Lung microvascular endothelial cell (primary cell): ENCODE results near the gene RPL23. TPM values are rescaled to one million over a fixed set of nuclear protein-coding genes. Genes with fewer than 3 reads are reported as not detected.

ENCODE experiments used
- DNase-seq, 2 donors: peaks; one replicate each; pipeline versions ENCODE4 v3.0.0 to v3.0.0-alpha.2; 2010; ENCODE audit warnings: low read depth in 2 of 2
- total RNA-seq: library from RNA; depleted of rRNA; stranded (reverse); fragments of >200 nt; gene quantifications from 2 replicates; pipeline ENCODE4 v1.2.1, GENCODE V29; 2014

RPL23 gene
- total RNA-seq = 1,108 and 1,906 TPM in 2 replicates

DNA sequence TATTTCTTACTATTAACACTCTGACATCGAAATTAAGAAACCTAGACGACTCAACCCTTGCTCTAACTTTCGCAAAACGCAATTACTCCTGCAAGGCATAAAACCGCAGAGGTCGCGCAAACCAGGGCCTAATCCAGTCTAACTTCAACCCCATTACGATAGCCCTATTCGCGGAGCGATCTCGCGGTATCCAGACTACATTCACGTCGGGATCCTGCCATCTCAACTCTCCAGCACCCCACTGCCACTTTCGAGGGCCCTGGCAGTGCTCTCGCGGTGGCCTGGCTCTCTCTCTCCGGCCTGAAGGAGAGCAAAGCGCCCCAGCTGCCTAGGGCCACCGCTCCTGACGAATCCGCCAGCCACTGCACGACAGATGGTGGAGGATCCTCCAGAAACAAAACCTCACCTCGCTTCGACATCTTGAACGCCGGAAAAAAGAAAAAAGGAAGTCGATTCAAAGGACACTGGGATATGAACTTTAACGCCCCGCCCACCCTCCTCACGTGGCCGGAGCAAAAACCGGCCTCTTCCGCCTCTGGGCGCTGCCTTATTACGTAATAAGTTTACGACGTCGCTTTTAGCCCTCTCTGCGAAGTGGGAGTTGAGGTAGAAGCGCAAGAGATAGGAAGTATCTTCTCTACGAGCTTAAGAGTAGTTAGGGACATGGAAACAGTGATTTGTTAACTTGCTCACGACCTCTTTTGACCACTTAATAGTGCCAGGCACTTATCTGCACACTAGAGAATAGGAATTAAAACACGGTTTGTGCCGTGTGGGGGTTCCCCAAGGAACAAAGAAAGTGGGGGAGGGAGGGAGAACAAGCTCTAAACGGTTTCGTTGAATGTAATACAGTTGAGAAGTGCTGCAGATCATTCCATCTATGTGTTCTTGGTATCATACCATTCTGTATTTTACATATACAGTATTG is at the start of gene RPL23:
RPL23 (minus strand) TSS at position 430 of the 928 bp plus-strand sequence; CDS start at position 419, 11 bp downstream.
- DNase-seq = peak; percentile 98

DNA sequence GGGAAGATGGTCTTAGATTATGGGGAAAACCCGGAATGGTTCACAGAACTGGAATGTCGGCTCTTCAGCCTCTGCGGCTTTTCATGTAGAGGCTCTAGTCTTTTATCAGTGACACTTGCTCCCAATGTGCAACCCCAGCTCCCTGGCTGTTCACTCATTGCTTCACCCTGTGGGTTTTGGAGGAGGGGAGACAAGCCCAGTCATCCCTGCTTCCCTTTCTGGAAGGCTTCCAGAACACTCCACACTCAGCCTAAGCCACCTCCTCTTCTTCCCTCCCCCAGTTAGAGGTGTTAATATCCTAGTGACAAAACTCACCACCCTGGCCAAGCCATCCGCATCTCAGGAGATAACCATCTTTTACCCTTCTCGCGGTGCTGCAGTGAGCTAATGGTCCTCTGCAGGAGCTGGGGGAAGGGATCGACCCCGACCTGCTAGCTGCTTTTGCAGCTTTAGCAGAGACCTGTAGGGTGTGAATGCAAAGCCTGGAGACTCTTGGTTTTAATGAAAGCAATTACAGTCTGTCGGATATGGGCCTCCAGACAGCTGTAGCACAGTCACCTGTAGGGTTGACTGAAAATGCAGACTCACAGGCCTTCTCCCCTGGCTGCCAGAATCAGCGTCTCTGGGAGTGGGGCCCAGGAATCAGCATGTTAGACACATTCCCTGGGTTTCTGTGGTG is 47.6 kb upstream of the RPL23 start:
- peak; percentile 54 to 89 for DNase-seq

DNA sequence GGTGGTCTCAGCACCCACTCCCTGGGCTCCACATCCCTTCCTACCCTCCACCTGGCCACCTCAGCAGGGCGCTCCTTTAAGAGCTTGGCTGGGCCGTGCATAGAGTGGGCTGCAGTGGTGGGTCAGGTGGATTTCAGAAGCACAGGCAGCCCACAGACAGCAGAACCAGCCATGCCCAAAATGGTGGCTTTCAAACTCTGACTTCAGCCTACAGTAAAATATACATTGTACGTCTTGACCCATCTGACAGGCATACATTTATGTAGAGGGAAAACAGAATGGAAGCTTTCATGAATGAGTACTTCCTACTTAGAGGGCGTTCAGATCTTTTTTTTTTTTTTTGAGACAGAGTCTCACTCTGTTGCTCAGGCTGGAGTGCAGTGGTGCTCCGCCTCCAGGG is 45.9 kb upstream of the RPL23 start:
- no peak for DNase-seq

- peak; percentile 63 to 76 for DNase-seq
Observed at GRCh38 chr17:38898812-38899348, 45.4 kb upstream of the RPL23 start.

DNA sequence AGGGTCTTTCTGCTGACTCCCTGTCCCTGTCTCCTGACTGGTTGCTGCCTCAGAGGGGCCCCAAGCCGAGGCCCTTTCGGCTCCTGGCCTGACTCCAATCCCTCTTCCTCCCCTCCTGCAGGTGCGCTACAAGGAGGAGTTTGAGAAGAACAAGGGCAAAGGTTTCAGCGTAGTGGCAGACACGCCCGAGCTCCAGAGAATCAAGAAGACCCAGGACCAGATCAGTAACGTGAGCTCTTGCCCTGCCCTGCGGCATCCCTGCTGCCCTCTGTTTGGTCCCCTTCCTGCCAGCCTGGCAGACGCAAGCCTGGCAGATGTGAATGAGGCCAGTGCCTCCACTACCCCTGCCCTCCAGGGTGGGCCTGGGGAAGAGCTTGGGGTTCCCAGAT is 44.8 kb upstream of the RPL23 start:
- DNase-seq = no peak

DNA sequence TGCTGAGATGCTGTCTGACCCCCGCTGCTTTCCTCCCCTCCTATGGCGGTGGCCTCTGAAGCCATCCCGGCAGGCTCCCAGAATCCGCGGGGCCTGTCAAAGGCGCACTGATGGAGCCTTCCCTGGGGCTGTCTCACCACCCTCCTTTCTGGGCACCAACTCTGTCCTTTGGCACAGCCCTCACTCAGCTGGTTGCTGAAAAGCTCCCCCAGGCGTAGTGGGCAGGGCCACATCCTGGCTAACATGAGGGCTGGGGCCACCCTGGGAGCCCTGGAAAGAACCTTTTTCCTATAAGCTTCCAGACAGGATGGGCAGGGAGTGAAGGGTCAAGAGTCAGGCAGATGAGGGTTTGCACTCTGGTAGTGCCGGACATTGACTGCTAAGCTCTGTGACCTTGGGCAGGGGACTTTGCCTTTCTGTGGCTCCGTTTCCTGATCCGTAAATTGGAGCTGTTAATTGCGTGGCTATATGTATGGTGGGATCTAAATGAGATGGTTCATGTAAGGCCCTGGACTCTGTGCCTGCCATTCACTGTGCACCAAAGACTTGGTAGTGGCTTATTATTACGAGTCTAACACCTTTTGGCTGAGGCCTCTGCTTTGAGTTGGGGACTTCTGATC is 44.3 kb upstream of the RPL23 start:
- DNase-seq = peak; percentile 41 to 84

- DNase-seq = peak in 1 of 2 donors; percentile 84
Observed at GRCh38 chr17:38897176-38897575, 43.7 kb upstream of the RPL23 start.

DNA sequence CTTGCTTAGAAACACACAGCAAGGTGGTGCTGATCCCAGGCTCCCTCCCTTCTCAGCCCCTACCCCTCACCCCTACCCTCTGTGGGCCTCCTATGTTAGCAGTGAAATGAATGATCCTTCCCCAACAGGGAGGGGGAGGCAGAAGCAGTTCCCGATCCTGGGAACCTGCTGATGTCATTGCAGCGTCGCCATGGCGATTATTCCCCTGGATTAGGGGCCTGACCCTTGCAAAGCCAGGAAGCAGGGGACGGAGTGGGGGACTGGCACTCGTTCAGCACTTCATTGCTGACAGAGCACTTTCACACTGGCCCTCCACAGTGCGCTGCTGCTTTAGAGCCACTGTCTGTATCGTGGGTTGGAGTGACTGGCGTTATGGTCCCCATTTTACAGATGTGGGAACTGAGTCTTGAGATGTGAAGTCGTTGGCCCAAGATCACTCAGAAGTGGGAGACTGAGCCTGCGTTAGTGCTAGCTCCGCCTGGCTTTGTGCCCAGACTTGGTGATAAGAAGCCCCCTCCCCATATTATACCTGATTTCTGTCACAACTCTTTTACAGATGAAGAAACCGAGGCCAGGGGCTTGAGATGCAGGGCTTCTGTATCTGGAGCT is 42.9 kb upstream of the RPL23 start:
- DNase-seq = peak; percentile 48 to 94

GRCh38 chr17:38894276-38894675 is 40.8 kb upstream of the RPL23 start:
- peak; percentile 44 to 48 for DNase-seq

DNA sequence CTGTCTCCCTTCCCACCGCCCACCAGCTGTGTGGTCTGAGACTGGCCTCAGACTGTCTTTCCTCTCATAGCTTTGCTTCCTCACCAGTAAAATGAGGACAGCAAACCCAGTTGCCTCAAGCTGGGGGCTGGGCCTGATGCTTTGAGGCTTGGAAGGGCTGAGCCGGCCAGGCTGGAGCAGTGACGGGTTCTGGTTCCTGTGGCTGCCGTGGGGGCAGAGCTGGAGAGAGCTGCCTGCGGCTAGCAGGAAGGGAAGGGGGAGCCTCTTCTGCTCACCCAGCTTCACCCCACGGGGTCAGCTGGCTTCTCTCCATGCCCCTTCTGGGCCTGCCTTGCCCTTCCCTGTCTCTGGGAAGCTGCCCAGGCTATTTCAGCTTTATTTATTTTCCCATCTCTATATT is 40.1 kb upstream of the RPL23 start:
- peak in 1 of 2 donors; percentile 56 for DNase-seq

- DNase-seq = no peak
Observed at GRCh38 chr17:38893113-38893512, 39.6 kb upstream of the RPL23 start.

GRCh38 chr17:38892620-38893019 is 39.1 kb upstream of the RPL23 start:
- no peak for DNase-seq

GRCh38 chr17:38892083-38892482 is 38.6 kb upstream of the RPL23 start:
- DNase-seq = no peak

GRCh38 chr17:38891441-38891840 is 37.9 kb upstream of the RPL23 start:
- no peak for DNase-seq

DNA sequence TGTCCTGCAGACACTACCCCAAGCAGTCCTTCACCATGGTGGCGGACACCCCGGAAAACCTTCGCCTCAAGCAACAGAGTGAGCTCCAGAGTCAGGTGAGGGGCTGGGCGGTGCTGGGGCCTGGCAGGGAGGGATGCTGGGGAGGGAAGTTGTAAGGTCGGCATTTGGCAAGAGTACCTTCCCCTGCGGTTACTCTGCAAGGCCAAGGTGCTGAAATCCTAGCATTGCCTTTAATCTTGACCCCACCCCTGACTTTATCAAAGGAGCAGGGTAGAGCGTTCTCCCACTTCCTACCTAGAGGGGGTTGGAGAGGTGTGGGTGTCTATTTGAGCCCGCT is 36.9 kb upstream of the RPL23 start:
- no peak for DNase-seq

- DNase-seq = no peak
Observed at GRCh38 chr17:38889745-38890409, 36.4 kb upstream of the RPL23 start.

DNA sequence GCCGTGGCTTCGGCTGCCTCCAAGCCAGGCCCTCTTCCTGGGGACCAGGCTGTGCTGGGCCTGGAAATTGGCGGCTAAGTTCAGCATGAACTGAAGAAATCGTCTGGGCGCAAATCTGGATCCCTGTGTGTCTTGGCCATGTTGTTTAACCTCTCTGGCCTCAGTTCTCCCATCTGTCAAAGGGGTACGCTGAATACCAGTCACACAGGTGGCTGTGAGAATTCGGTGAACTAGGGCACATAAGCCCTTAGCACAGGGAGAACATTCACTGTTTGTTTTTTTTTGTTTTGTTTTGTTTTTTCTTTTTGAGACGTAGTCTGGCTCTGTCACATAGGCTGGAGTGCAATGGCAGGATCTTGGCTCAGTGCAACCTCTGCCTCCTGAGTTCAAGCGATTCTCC is 35.3 kb upstream of the RPL23 start:
- DNase-seq = no peak

- no peak for DNase-seq
Observed at GRCh38 chr17:38886643-38887010, 33.1 kb upstream of the RPL23 start.

GRCh38 chr17:38885728-38886642 is 32.5 kb upstream of the RPL23 start:
- no peak for DNase-seq
